ENCODE data around the gene SLC1A3. TPM values are rescaled to one million over a fixed set of nuclear protein-coding genes. Genes with fewer than 3 reads are reported as not detected.

Gene SLC1A3
- total and polyA plus RNA-seq, 2 of the 4 experiments (the other 2 are of a cell fraction): 0.27 to 1.3 TPM

DNA sequence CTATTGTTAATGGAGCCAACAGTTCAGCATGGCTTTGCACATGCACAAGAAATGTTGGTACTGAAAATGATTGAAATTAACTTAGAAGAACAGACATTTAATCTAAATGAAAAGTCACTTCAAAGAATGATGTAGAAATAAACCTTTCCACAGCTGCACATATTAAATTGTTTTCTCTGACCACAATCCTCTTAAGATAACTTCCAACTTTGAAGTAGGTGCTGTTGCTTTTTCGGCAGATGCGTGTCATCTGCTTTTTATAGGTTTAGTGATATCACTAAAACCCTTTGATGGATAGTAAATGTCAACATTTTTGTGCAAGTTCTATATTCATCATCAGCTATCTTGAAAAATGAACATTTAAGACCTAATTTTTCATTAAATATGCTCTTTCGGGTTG is 25.3 kb upstream of the SLC1A3 start:
- no peak overlapping the region for H2AK5ac ChIP-seq (ENCODE audit: low read depth, low read length)
- H3K4me2 ChIP-seq (ENCODE audit: low read depth, low read length): no peak overlapping the region
- H4K20me1 ChIP-seq (ENCODE audit: insufficient read depth, low read length): no peaks in the 10 kb centered on the region
- ChIA-PET CTCF (no interaction called here), POLR2A (ENCODE audit: unreplicated experiment) (no interaction called here)
- TF ChIP-seq POLR2A (IDR thresholded peaks at IDR 0.05; ENCODE audit: low read depth, low read length) (no peak), SMC3 (IDR thresholded peaks at IDR 0.05; ENCODE audit: low read depth, low read length) (no peak), RFX5 (IDR thresholded peaks at IDR 0.05; ENCODE audit: low read depth, low read length) (no peak), FOS (IDR thresholded peaks at IDR 0.05; ENCODE audit: low read depth, low read length) (no peak), CHD1 (IDR thresholded peaks at IDR 0.05; ENCODE audit: low read depth, low read length) (no peak), MXI1 (IDR thresholded peaks at IDR 0.05; ENCODE audit: borderline replicate concordance, low read depth, low read length) (no peak), CEBPB (IDR thresholded peaks at IDR 0.05; ENCODE audit: low read depth, low read length) (no peak), RAD21 (IDR thresholded peaks at IDR 0.05; ENCODE audit: low read length) (no peak), MAFK (IDR thresholded peaks at IDR 0.05; ENCODE audit: low read depth, low read length) (no peak), RCOR1 (IDR thresholded peaks at IDR 0.05; ENCODE audit: insufficient replicate concordance, low read length) (no peak), NFE2L2 (IDR thresholded peaks at IDR 0.05; ENCODE audit: low read depth, low read length) (no peak), MAZ (IDR thresholded peaks at IDR 0.05; ENCODE audit: borderline replicate concordance, low read depth, low read length) (no peak), BHLHE40 (IDR thresholded peaks at IDR 0.05; ENCODE audit: low read depth, low read length) (no peak)
- TF ChIP-seq, protein P1, sequence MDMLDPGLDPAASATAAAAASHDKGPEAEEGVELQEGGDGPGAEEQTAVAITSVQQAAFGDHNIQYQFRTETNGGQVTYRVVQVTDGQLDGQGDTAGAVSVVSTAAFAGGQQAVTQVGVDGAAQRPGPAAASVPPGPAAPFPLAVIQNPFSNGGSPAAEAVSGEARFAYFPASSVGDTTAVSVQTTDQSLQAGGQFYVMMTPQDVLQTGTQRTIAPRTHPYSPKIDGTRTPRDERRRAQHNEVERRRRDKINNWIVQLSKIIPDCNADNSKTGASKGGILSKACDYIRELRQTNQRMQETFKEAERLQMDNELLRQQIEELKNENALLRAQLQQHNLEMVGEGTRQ (IDR thresholded peaks at IDR 0.05; ENCODE audit: low read depth, low read length): no peak
- TF ChIP-seq, protein P2, sequence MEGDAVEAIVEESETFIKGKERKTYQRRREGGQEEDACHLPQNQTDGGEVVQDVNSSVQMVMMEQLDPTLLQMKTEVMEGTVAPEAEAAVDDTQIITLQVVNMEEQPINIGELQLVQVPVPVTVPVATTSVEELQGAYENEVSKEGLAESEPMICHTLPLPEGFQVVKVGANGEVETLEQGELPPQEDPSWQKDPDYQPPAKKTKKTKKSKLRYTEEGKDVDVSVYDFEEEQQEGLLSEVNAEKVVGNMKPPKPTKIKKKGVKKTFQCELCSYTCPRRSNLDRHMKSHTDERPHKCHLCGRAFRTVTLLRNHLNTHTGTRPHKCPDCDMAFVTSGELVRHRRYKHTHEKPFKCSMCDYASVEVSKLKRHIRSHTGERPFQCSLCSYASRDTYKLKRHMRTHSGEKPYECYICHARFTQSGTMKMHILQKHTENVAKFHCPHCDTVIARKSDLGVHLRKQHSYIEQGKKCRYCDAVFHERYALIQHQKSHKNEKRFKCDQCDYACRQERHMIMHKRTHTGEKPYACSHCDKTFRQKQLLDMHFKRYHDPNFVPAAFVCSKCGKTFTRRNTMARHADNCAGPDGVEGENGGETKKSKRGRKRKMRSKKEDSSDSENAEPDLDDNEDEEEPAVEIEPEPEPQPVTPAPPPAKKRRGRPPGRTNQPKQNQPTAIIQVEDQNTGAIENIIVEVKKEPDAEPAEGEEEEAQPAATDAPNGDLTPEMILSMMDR (conservative IDR thresholded peaks at IDR 0.05; ENCODE audit: low read depth, low read length): no peak
- TF ChIP-seq, protein P3, sequence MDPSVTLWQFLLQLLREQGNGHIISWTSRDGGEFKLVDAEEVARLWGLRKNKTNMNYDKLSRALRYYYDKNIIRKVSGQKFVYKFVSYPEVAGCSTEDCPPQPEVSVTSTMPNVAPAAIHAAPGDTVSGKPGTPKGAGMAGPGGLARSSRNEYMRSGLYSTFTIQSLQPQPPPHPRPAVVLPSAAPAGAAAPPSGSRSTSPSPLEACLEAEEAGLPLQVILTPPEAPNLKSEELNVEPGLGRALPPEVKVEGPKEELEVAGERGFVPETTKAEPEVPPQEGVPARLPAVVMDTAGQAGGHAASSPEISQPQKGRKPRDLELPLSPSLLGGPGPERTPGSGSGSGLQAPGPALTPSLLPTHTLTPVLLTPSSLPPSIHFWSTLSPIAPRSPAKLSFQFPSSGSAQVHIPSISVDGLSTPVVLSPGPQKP (IDR thresholded peaks at IDR 0.05; ENCODE audit: borderline replicate concordance, low read depth, low read length): no peak
- peaks cover 10% of the 10 kb centered on the region for H3K27me3 ChIP-seq (ENCODE audit: control insufficient read depth, insufficient read depth, low read length)
- no peak overlapping the region for H3K23ac ChIP-seq (ENCODE audit: low read depth, low read length)
- no peaks in the 10 kb centered on the region for H3K79me1 ChIP-seq (ENCODE audit: low read depth in 1 of 2, low read length in 2 of 2)
- BruUV-seq (replicated peaks): no TSS peak
- no peak for ATAC-seq (ENCODE audit: low read depth)
- no peak overlapping the region for H2BK120ac ChIP-seq (ENCODE audit: low read depth, low read length)
- dilution Hi-C loops (cut with HindIII; ENCODE audit: low sequenced_read_pairs, unreplicated experiment) (no loop called here), intact Hi-C loops (cut with micrococcal nuclease) (no loop called here), in situ Hi-C loops (cut with MboI; ENCODE audit: low sequenced_read_pairs) (no loop called here)
- H4K8ac ChIP-seq (ENCODE audit: low read depth in 2 of 2, low read length in 2 of 2): no peak overlapping the region
- H3K4me3 ChIP-seq (ENCODE audit: insufficient read depth, low read depth, low read length): no peak overlapping the region
- H3K18ac ChIP-seq (ENCODE audit: low read depth, low read length): no peak overlapping the region
- no CpG with 5 or more reads among the region's 3 CpGs for WGBS, 2 experiments (ENCODE audit: extremely low coverage in 2 of 2, insufficient read length in 1 of 2)
- no peak overlapping the region for H3K27ac ChIP-seq (ENCODE audit: insufficient read depth, low read length)
- H3K9me1 ChIP-seq (ENCODE audit: insufficient read depth, low read length): no peaks in the 10 kb centered on the region
- H2AK9ac ChIP-seq (replicated peaks; ENCODE audit: low read depth, low read length, poor library complexity): no peak overlapping the region
- H3K9ac ChIP-seq (ENCODE audit: low read depth, low read length): no peak overlapping the region
- no peak overlapping the region for H2BK5ac ChIP-seq (ENCODE audit: low read depth, low read length, poor library complexity, severe bottlenecking)
- H3K4me1 ChIP-seq (ENCODE audit: control insufficient read depth, insufficient read depth, low read length): no peaks in the 10 kb centered on the region
- no peak overlapping the region for H4K5ac ChIP-seq (ENCODE audit: low read depth, low read length)
- H3K36me3 ChIP-seq (ENCODE audit: control insufficient read depth, insufficient read depth, low read length): no peaks in the 10 kb centered on the region
- H3K56ac ChIP-seq (ENCODE audit: extremely low read depth, insufficient read depth, low read length): no peak overlapping the region
- no peak overlapping the region for H2BK15ac ChIP-seq (ENCODE audit: low read depth, low read length)
- no peaks in the 10 kb centered on the region for H3K9me3 ChIP-seq (ENCODE audit: control insufficient read depth, insufficient read depth, low read length)
- H2AFZ ChIP-seq (replicated peaks; ENCODE audit: low read length, poor library complexity): no peak overlapping the region
- H4K91ac ChIP-seq (ENCODE audit: insufficient read depth, low read depth, low read length): no peak overlapping the region
- H3K4ac ChIP-seq (ENCODE audit: low read depth, low read length): no peak overlapping the region
- no peak for DNase-seq
- no peak overlapping the region for H3K14ac ChIP-seq (replicated peaks; ENCODE audit: low read depth, low read length)
- no peak overlapping the region for H2BK20ac ChIP-seq (ENCODE audit: low read depth, low read length)
